Mucosa of stomach (tissue), 1 donor: ENCODE results near the gene PCDHAC2.

Experiments used
- H3K27me3 ChIP-seq: one replicate; pipeline ENCODE4 v1.7.0; 2013; ENCODE audit warnings: mild to moderate bottlenecking, low read length; ENCODE audit not compliant: control insufficient read depth, insufficient read depth
- H3K36me3 ChIP-seq: one replicate; pipeline ENCODE4 v1.7.0; 2013; ENCODE audit warnings: low read length; ENCODE audit not compliant: control insufficient read depth, insufficient read depth
- H3K4me1 ChIP-seq: one replicate; pipeline ENCODE4 v1.7.0; 2013; ENCODE audit warnings: mild to moderate bottlenecking, low read length; ENCODE audit not compliant: control insufficient read depth, insufficient read depth
- H3K4me3 ChIP-seq: one replicate; pipeline ENCODE4 v1.7.0; 2013; ENCODE audit warnings: low read length
- H3K9ac ChIP-seq: one replicate; pipeline ENCODE4 v1.7.0; 2013; ENCODE audit warnings: mild to moderate bottlenecking, low read length, moderate library complexity
- H3K9me3 ChIP-seq: one replicate; pipeline ENCODE4 v1.7.0; 2013; ENCODE audit warnings: mild to moderate bottlenecking, low read length, moderate library complexity; ENCODE audit not compliant: control insufficient read depth
- donor health status: Pancreatic carcinoma.

Gene PCDHAC2

DNA sequence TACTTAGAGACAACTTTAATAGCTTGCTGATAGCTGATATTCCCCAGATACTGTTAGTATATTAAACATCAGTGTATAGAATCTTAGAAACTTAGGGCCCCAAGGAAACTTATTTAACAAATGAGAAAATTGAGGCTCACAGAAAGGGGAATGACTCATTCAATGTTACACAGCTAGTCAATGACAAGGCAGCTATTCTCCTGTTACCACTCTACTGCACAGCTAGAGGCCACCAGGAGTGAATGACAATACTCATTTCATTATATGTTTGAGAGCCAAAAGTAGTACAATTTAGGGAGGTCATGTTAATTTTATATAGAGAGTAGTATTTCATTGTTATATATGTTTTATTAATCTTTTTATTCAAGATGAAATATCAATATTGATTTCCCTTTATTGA is 51.7 kb downstream of the PCDHAC2 start:
- H3K27me3 ChIP-seq: no peaks in the 10 kb centered on the region
- no peak overlapping the region for H3K9ac ChIP-seq
- no peaks in the 10 kb centered on the region for H3K9me3 ChIP-seq
- no peaks in the 10 kb centered on the region for H3K36me3 ChIP-seq
- H3K4me3 ChIP-seq: no peak overlapping the region
- no peaks in the 10 kb centered on the region for H3K4me1 ChIP-seq
